ENCODE measurements around the gene MICAL2. TPM values are rescaled to one million over a fixed set of nuclear protein-coding genes. Genes with fewer than 3 reads are reported as not detected.

The MICAL2 gene
- total RNA-seq, 3 donors from 2014 or later, result 263 to 384 (median 312) TPM

GRCh38 chr11:12234221-12234620 lies 123.8 kb downstream of the MICAL2 start:
- Histone ChIP-seq H3K4me3 (no peak overlapping the region), H3K4me1 (ENCODE audit: low read depth) (peaks cover 6% of the 10 kb centered on the region), H3K9me3 (no peaks in the 10 kb centered on the region), H3K36me3 (ENCODE audit: low read depth) (no peaks in the 10 kb centered on the region)
- DNase-seq (no peak), ATAC-seq (no peak)
- TF ChIP-seq, protein P1, sequence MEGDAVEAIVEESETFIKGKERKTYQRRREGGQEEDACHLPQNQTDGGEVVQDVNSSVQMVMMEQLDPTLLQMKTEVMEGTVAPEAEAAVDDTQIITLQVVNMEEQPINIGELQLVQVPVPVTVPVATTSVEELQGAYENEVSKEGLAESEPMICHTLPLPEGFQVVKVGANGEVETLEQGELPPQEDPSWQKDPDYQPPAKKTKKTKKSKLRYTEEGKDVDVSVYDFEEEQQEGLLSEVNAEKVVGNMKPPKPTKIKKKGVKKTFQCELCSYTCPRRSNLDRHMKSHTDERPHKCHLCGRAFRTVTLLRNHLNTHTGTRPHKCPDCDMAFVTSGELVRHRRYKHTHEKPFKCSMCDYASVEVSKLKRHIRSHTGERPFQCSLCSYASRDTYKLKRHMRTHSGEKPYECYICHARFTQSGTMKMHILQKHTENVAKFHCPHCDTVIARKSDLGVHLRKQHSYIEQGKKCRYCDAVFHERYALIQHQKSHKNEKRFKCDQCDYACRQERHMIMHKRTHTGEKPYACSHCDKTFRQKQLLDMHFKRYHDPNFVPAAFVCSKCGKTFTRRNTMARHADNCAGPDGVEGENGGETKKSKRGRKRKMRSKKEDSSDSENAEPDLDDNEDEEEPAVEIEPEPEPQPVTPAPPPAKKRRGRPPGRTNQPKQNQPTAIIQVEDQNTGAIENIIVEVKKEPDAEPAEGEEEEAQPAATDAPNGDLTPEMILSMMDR (IDR thresholded peaks at IDR 0.05), result no peak
- intact Hi-C loops (cut with DNase I, micrococcal nuclease), result loop anchor here in 1 of 2 donors (10.0 kb wide), 1 partner anchor 119 kb away; the partner anchor contains the start of gene MICAL2

DNA sequence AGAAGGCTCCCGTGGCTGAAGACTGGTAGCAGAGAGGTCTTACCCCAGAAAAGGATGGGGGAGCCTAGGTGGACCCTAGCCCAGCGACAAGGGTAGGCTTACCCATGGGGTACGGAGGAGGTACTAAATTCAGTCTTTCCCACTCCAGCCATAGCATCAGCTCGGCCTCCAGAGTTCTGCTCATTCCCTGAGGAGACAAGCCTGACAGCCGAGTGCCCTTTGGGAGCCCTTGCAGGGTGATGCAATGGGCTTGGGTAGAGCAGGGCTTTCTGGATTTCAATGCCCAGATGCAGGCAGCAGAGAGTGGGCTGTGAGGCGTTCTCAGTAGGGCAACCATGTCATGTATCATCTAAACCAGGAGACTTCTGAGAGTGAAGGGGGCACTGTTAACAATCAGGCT lies 124.7 kb downstream of the MICAL2 start:
- no peak for ATAC-seq
- H3K9me3 ChIP-seq, result no peaks in the 10 kb centered on the region
- H3K4me3 ChIP-seq, result no peak overlapping the region
- no peaks in the 10 kb centered on the region for H3K36me3 ChIP-seq (ENCODE audit: low read depth)
- DNase-seq, result no peak
- peaks cover 14% of the 10 kb centered on the region for H3K4me1 ChIP-seq (ENCODE audit: low read depth)
- TF ChIP-seq, protein P1 (IDR thresholded peaks at IDR 0.05), result no peak
- intact Hi-C loops (cut with DNase I, micrococcal nuclease), result loop anchor here in 1 of 2 donors (10.0 kb wide), 1 partner anchor 120 kb away; the partner anchor contains the start of gene MICAL2

- Histone ChIP-seq H3K4me1 (ENCODE audit: low read depth) (peaks cover 17% of the 10 kb centered on the region), H3K36me3 (ENCODE audit: low read depth) (no peaks in the 10 kb centered on the region), H3K9me3 (no peaks in the 10 kb centered on the region), H3K4me3 (no peak overlapping the region)
- TF ChIP-seq, protein P1 (IDR thresholded peaks at IDR 0.05), result no peak
- ATAC-seq, result peak; percentile 17
- DNase-seq, result no peak
- intact Hi-C loops (cut with DNase I, micrococcal nuclease), result loop anchor here in 1 of 2 donors (10.0 kb wide), 1 partner anchor 121 kb away; the partner anchor contains the start of gene MICAL2
Measured at GRCh38 chr11:12235553-12235946, 125.2 kb downstream of the MICAL2 start.

DNA sequence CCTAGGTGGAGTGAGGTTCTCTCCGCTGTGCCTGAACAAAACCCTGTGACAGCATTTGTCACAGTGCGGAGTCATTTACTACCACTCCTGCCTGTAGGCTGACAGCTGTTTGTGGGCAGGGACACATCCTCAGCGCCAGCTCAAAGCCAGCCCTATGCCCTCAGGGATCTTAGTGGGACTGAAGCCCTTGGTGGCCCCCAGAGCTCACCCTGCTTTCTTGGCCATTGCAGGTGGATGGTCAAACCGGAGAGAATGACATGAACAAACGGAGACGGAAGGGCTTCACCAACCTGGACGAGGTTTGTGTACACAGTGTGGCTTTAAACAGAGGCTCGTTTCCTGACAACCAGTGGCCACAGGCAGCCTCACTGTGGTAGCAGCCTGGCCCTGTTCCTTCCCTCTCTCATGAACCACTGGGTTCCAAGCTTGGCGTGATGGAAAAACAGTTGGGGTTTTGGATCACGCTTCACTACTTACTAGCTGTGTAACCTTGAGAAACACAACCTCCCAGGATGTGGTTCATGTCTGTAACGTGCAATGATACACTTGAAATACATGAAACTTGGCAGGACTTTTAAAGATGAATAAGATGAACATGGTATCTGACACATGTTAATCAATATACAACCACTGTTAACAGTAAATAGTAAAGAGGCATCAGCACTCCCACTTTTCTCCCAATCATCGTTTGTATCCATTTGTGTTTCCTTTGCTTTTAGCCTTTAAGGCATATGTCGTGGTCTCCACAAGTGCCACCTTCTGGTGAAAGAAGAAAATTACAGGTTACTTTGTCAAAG lies 125.8 kb downstream of the MICAL2 start:
- peak; percentile 75 for ATAC-seq
- H3K9me3 ChIP-seq, result no peaks in the 10 kb centered on the region
- no peaks in the 10 kb centered on the region for H3K36me3 ChIP-seq (ENCODE audit: low read depth)
- intact Hi-C loops (cut with DNase I, micrococcal nuclease), result loop anchor here in 1 of 2 donors (10.0 kb wide), 1 partner anchor 121 kb away; the partner anchor contains the start of gene MICAL2
- TF ChIP-seq, protein P1 (IDR thresholded peaks at IDR 0.05), result peak; percentile 41
- no peak overlapping the region for H3K4me3 ChIP-seq
- peak in 1 of 3 donors; percentile 37 for DNase-seq
- peaks cover 17% of the 10 kb centered on the region for H3K4me1 ChIP-seq (ENCODE audit: low read depth)

- intact Hi-C loops (cut with DNase I, micrococcal nuclease), result loop anchor here in 1 of 2 donors (10.0 kb wide), 1 partner anchor 122 kb away; the partner anchor contains the start of gene MICAL2
- ATAC-seq (no peak), DNase-seq (no peak)
- Histone ChIP-seq H3K36me3 (ENCODE audit: low read depth) (no peaks in the 10 kb centered on the region), H3K4me1 (ENCODE audit: low read depth) (peaks cover 17% of the 10 kb centered on the region), H3K9me3 (no peaks in the 10 kb centered on the region), H3K4me3 (no peak overlapping the region)
- TF ChIP-seq, protein P1 (IDR thresholded peaks at IDR 0.05), result no peak
Measured at GRCh38 chr11:12236744-12237101, 126.3 kb downstream of the MICAL2 start.
